HG03039 (cell line): ENCODE data around the gene OR1K1.

Source experiments
- ATAC-seq: cut with Tn5 transposase; IDR thresholded peaks from one replicate; pipeline ENCODE4 v1.9.1; 2021; ENCODE audit warnings: mild to moderate bottlenecking, moderate library complexity; ENCODE audit not compliant: unreplicated experiment

OR1K1 gene

DNA sequence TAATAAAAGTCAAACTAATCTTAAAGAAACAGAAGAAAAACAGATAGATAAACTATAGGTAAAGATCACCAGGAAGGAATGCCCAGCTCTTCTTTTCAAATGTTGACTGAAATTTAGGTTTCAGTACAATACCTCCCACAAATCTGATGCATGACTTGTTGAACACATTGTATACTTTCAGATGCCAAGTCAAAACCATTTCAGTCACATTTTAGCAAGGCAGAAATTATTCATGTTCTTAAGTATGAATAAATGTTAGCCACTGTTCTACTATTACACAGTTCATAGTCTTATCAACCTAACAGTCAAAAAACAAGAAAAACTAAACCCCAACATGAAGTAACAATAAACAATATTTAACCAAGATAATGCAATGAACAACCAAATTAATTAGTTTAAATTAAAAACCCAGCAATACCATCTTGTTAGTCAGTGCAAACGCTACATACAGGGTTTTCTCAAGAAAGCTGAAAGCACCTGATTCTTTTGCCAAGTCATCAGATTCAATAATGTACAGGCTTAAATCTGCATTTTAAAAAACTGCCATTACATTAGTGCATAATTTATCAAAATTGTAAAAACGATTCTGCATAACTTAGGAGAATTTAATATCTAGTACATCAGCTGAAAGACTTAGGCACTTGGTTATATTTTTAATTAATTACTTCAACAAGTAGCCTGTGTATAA, 48.5 kb downstream of the OR1K1 start:
- no peak for ATAC-seq
